RCC 7860 (cell line): Measurements from ENCODE around the gene FITM1.

Source experiments
- DNase-seq: peaks from one replicate; pipeline ENCODE4 v3.0.0-alpha.2; 2015; ENCODE audit warnings: low spot score
- FAIRE-seq: peaks from 2 replicates; lab custom pipeline; 2012; peaks lifted over from hg19 to GRCh38; lab: Jason Lieb, UNC

The FITM1 gene

GRCh38 chr14:24137529-24138395 is 7.3 kb downstream of the FITM1 start:
- FAIRE-seq (no peak), DNase-seq (no peak)

GRCh38 chr14:24138396-24139271 is 8.2 kb downstream of the FITM1 start:
- FAIRE-seq (no peak), DNase-seq (no peak)

GRCh38 chr14:24139272-24139934 is 8.9 kb downstream of the FITM1 start:
- FAIRE-seq (no peak), DNase-seq (no peak)

- FAIRE-seq (peak; percentile 56), DNase-seq (peak; percentile 94)
Observed at GRCh38 chr14:24141097-24141880, 10.8 kb downstream of the FITM1 start, which contains the start of gene EMC9. Gene EMC9, minus strand, starts transcription at chr14:24141591. Its CDS starts 287 bp downstream, at chr14:24141304.

GRCh38 chr14:24143511-24143910 is 13.1 kb downstream of the FITM1 start:
- no peak for FAIRE-seq
- no peak for DNase-seq

GRCh38 chr14:24144451-24144850 is 14.0 kb downstream of the FITM1 start:
- FAIRE-seq (no peak), DNase-seq (no peak)

GRCh38 chr14:24145219-24145618 is 14.8 kb downstream of the FITM1 start:
- DNase-seq (no peak), FAIRE-seq (no peak)

- DNase-seq (peak; percentile 29), FAIRE-seq (no peak)
Observed at GRCh38 chr14:24145690-24146452, 15.4 kb downstream of the FITM1 start.

- no peak for FAIRE-seq
- DNase-seq = peak; percentile 89
Observed at GRCh38 chr14:24146453-24146977, 16.1 kb downstream of the FITM1 start, which contains the start of gene PSME2. Gene PSME2, minus strand, starts transcription at chr14:24146610. Its CDS starts 29 bp downstream, at chr14:24146581.

GRCh38 chr14:24146978-24147760 is 16.7 kb downstream of the FITM1 start, which contains the start of gene RNF31:
Gene RNF31, plus strand, starts transcription at chr14:24147498. Its CDS starts 201 bp downstream, at chr14:24147699.
- DNase-seq (peak; percentile 79), FAIRE-seq (peak; percentile 73)

- FAIRE-seq (no peak), DNase-seq (no peak)
Observed at GRCh38 chr14:24147761-24148428, 17.4 kb downstream of the FITM1 start.

- FAIRE-seq = no peak
- no peak for DNase-seq
Observed at GRCh38 chr14:24149302-24149969, 19.0 kb downstream of the FITM1 start.

GRCh38 chr14:24150061-24150460 is 19.6 kb downstream of the FITM1 start:
- DNase-seq = no peak
- no peak for FAIRE-seq

- no peak for DNase-seq
- FAIRE-seq = no peak
Observed at GRCh38 chr14:24150567-24150966, 20.1 kb downstream of the FITM1 start.

- no peak for FAIRE-seq
- no peak for DNase-seq
Observed at GRCh38 chr14:24150993-24151392, 20.5 kb downstream of the FITM1 start.

- DNase-seq (no peak), FAIRE-seq (no peak)
Observed at GRCh38 chr14:24151404-24152080, 21.1 kb downstream of the FITM1 start.

- no peak for DNase-seq
- no peak for FAIRE-seq
Observed at GRCh38 chr14:24155100-24155499, 24.6 kb downstream of the FITM1 start.
